Measurements from ENCODE around the gene AOC1.

AOC1 gene

DNA sequence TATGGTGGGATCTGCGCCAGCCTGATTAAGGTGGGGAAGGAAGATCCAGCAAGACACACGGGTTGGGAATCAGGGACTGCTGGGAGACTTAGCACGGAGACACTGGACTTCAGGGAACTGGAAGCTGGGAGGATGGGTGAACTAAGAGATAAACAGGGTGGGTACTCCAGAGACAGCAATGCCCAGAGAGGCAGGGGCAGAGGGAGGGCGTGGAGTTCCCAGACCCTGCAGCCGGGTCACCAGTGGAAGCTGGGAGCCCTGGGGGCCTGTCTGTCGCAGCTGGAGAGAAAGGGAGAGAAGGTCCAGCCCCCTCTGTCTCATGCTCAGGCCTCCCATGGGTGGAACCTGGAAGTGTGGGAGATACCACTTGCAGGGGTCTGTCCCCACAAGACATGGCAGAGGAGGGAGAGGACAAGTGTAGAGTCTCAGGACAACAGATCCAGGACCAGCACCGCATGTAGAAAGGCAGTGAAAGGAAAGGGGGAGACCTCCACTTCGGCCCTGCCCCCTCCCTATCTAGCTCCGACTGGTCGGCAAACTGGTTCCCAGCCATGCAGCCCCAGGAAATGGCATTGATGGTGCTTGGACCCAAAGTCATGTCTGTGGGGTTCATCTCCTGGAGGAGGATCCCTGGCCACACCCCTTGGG, 44.4 kb downstream of the AOC1 start:
- no peak for ATAC-seq
- TF ChIP-seq, protein P1, sequence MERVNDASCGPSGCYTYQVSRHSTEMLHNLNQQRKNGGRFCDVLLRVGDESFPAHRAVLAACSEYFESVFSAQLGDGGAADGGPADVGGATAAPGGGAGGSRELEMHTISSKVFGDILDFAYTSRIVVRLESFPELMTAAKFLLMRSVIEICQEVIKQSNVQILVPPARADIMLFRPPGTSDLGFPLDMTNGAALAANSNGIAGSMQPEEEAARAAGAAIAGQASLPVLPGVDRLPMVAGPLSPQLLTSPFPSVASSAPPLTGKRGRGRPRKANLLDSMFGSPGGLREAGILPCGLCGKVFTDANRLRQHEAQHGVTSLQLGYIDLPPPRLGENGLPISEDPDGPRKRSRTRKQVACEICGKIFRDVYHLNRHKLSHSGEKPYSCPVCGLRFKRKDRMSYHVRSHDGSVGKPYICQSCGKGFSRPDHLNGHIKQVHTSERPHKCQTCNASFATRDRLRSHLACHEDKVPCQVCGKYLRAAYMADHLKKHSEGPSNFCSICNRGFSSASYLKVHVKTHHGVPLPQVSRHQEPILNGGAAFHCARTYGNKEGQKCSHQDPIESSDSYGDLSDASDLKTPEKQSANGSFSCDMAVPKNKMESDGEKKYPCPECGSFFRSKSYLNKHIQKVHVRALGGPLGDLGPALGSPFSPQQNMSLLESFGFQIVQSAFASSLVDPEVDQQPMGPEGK (CRISPR knock-in tag; IDR thresholded peaks at IDR 0.05; ENCODE audit: borderline replicate concordance), result no peak
- no peak for TF ChIP-seq GLIS3 (CRISPR knock-in tag; IDR thresholded peaks at IDR 0.05)
- TF ChIP-seq TOX (CRISPR knock-in tag; IDR thresholded peaks at IDR 0.05; ENCODE audit: borderline replicate concordance), result no peak

DNA sequence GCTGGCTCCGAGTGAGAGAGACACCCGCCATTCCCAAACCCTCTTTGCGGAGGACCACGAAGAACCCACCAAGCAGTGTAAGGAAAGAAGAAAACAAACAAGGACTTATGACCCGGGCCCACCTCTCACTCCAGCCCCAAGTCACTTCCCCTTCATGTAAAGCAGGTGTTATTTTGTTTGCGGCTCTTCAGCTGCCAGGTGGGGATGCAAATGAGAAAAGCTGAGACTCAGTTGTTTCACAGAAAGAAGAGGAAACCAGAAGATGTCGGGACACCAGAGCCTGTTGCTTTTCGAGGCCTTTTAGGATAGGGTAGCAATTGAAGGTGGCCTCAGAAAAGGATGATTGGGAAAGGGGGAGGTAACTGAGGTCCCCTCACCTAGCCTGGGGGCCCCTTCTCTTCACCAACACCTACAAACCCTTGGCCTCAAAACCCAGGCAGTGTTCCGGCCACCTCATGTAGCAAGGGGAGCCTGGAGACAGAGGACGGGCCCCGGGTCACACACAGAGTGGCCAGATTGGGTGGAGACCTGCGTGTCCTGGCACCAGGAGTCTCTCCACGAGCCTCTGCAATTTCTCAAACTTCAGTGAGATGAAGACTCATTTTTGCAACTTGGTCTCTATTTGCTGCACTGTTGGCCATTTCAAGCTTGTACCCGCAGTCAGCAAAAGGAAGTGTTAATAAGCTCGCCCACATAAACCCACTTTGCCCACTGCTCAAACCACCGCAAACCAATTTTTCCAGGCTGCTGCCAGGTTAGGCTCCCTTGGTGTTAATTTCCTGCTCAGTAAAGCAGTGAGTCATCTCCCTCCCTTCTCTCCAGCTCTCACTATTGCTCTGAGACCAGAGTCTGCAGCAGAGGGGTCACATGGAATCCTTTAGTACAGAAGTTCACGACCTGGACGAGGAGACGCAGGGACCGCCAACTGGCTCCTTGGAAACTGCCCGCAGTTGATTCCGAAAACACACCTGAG, 45.5 kb downstream of the AOC1 start:
- TF ChIP-seq, protein P2, sequence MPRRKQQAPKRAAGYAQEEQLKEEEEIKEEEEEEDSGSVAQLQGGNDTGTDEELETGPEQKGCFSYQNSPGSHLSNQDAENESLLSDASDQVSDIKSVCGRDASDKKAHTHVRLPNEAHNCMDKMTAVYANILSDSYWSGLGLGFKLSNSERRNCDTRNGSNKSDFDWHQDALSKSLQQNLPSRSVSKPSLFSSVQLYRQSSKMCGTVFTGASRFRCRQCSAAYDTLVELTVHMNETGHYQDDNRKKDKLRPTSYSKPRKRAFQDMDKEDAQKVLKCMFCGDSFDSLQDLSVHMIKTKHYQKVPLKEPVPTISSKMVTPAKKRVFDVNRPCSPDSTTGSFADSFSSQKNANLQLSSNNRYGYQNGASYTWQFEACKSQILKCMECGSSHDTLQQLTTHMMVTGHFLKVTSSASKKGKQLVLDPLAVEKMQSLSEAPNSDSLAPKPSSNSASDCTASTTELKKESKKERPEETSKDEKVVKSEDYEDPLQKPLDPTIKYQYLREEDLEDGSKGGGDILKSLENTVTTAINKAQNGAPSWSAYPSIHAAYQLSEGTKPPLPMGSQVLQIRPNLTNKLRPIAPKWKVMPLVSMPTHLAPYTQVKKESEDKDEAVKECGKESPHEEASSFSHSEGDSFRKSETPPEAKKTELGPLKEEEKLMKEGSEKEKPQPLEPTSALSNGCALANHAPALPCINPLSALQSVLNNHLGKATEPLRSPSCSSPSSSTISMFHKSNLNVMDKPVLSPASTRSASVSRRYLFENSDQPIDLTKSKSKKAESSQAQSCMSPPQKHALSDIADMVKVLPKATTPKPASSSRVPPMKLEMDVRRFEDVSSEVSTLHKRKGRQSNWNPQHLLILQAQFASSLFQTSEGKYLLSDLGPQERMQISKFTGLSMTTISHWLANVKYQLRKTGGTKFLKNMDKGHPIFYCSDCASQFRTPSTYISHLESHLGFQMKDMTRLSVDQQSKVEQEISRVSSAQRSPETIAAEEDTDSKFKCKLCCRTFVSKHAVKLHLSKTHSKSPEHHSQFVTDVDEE (CRISPR knock-in tag; IDR thresholded peaks at IDR 0.05), result no peak
- TF ChIP-seq SNAI2 (CRISPR knock-in tag; IDR thresholded peaks at IDR 0.05), result no peak
- no peak for TF ChIP-seq ZFP3 (CRISPR knock-in tag; IDR thresholded peaks at IDR 0.05)
- no peak for TF ChIP-seq ZNF8 (CRISPR knock-in tag; IDR thresholded peaks at IDR 0.05)
- TF ChIP-seq BACH2 (CRISPR knock-in tag; IDR thresholded peaks at IDR 0.05; ENCODE audit: borderline replicate concordance), result no peak
- no peak for TF ChIP-seq ZNF565 (CRISPR knock-in tag; conservative IDR thresholded peaks at IDR 0.05; ENCODE audit: low read depth)
- TF ChIP-seq ESRRG (CRISPR knock-in tag; IDR thresholded peaks at IDR 0.05), result no peak
- TF ChIP-seq TOX (CRISPR knock-in tag; IDR thresholded peaks at IDR 0.05; ENCODE audit: borderline replicate concordance), result no peak
- no peak for TF ChIP-seq POU6F1 (CRISPR knock-in tag; IDR thresholded peaks at IDR 0.05; ENCODE audit: borderline replicate concordance, low read depth)
- no peak for TF ChIP-seq PPARA (CRISPR knock-in tag; IDR thresholded peaks at IDR 0.05; ENCODE audit: borderline replicate concordance)
- TF ChIP-seq OSR1 (CRISPR knock-in tag; IDR thresholded peaks at IDR 0.05), result no peak
- TF ChIP-seq ZFP30 (CRISPR knock-in tag; IDR thresholded peaks at IDR 0.05), result no peak
- no peak for TF ChIP-seq ARNTL (CRISPR knock-in tag; IDR thresholded peaks at IDR 0.05; ENCODE audit: borderline replicate concordance, low read depth)
- TF ChIP-seq ZC3H10 (CRISPR knock-in tag; IDR thresholded peaks at IDR 0.05), result no peak
- no peak for TF ChIP-seq CSDC2 (CRISPR knock-in tag; IDR thresholded peaks at IDR 0.05)
- TF ChIP-seq ZNF70 (CRISPR knock-in tag; IDR thresholded peaks at IDR 0.05), result no peak
- TF ChIP-seq GLIS3 (CRISPR knock-in tag; IDR thresholded peaks at IDR 0.05), result no peak
- no peak for ATAC-seq

GRCh38 chr7:150898475-150899011, 46.2 kb downstream of the AOC1 start:
- peak; percentile 80 for TF ChIP-seq ZNF70 (CRISPR knock-in tag; IDR thresholded peaks at IDR 0.05)
- TF ChIP-seq ZFP3 (CRISPR knock-in tag; IDR thresholded peaks at IDR 0.05), result peak; percentile 37; the same call in 1 of the 2 replicates
- TF ChIP-seq TOX (CRISPR knock-in tag; IDR thresholded peaks at IDR 0.05; ENCODE audit: borderline replicate concordance), result no peak
- TF ChIP-seq TCF4 (CRISPR knock-in tag; IDR thresholded peaks at IDR 0.05; ENCODE audit: borderline replicate concordance), result peak; percentile 42; the same call in 1 of the 2 replicates
- no peak for TF ChIP-seq ZNF8 (CRISPR knock-in tag; IDR thresholded peaks at IDR 0.05)
- TF ChIP-seq OSR1 (CRISPR knock-in tag; IDR thresholded peaks at IDR 0.05), result no peak
- TF ChIP-seq ZFP30 (CRISPR knock-in tag; IDR thresholded peaks at IDR 0.05), result peak; percentile 36; the same call in 1 of the 2 replicates
- no peak for TF ChIP-seq PPARA (CRISPR knock-in tag; IDR thresholded peaks at IDR 0.05; ENCODE audit: borderline replicate concordance)
- TF ChIP-seq BACH2 (CRISPR knock-in tag; IDR thresholded peaks at IDR 0.05; ENCODE audit: borderline replicate concordance), result no peak
- TF ChIP-seq ISL1 (CRISPR knock-in tag; IDR thresholded peaks at IDR 0.05), result 0 out of 2 replicates have a peak, but pooled peaks have one; percentile 8
- ATAC-seq, result peak; percentile 90
